Liver (tissue), 9 donors: ENCODE results near the gene HNRNPL. TPM values are rescaled to one million over a fixed set of nuclear protein-coding genes. Genes with fewer than 3 reads are reported as not detected.

Experiments
- DNase-seq: peaks from one replicate; pipeline ENCODE4 v3.0.0-alpha.2; 2017; ENCODE audit warnings: low spot score
- H3K27ac ChIP-seq, 2 donors: one replicate each; pipeline ENCODE4 v1.7.0; 2013; ENCODE audit warnings: inconsistent platforms in 2 of 2, low read length in 2 of 2, control low read depth in 1 of 2, low read depth in 1 of 2, mild to moderate bottlenecking in 1 of 2
- H3K27me3 ChIP-seq, 4 donors: one replicate each; pipeline versions ENCODE4 v1.6.1 to v1.7.0; 2013; ENCODE audit warnings: low read length in 3 of 4, inconsistent platforms in 1 of 4, mild to moderate bottlenecking in 1 of 4, moderate library complexity in 1 of 4; ENCODE audit not compliant: control insufficient read depth in 4 of 4, insufficient read depth in 4 of 4
- H3K36me3 ChIP-seq, 4 donors: one replicate each; pipeline versions ENCODE4 v1.6.1 to v1.7.0; 2013; ENCODE audit warnings: low read length in 3 of 4, mild to moderate bottlenecking in 3 of 4, low read depth in 1 of 4, moderate library complexity in 1 of 4; ENCODE audit not compliant: control insufficient read depth in 4 of 4, insufficient read depth in 3 of 4
- H3K4me1 ChIP-seq, 4 donors: one replicate each; pipeline versions ENCODE4 v1.6.1 to v1.7.0; 2013; ENCODE audit warnings: low read length in 3 of 4, mild to moderate bottlenecking in 3 of 4, moderate library complexity in 1 of 4; ENCODE audit not compliant: control insufficient read depth in 4 of 4, insufficient read depth in 4 of 4
- H3K4me3 ChIP-seq, 3 donors: one replicate each; pipeline versions ENCODE4 v1.6.1 to v1.7.0; 2013; ENCODE audit warnings: low read length in 3 of 3, control low read depth in 1 of 3, low read depth in 1 of 3, mild to moderate bottlenecking in 1 of 3
- H3K9ac ChIP-seq, 2 donors: one replicate each; pipeline ENCODE4 v1.7.0; 2013; ENCODE audit warnings: low read length in 2 of 2, mild to moderate bottlenecking in 2 of 2, moderate library complexity in 2 of 2, control low read depth in 1 of 2, low read depth in 1 of 2
- H3K9me3 ChIP-seq, 4 donors: one replicate each; pipeline versions ENCODE4 v1.6.1 to v1.7.0; 2013; ENCODE audit warnings: low read length in 3 of 4; ENCODE audit not compliant: control insufficient read depth in 4 of 4
- EGR1 ChIP-seq, 2 donors: IDR thresholded peaks; 2 replicates each; pipeline ENCODE4 v1.6.1; 2016 to 2018; ENCODE audit warnings: antibody characterized with exemption in 2 of 2, low read depth in 2 of 2
- FOXA1 ChIP-seq: IDR thresholded peaks from 2 replicates; pipeline ENCODE4 v1.6.1; 2016; ENCODE audit warnings: antibody characterized with exemption
- GABPA ChIP-seq, 2 donors: IDR thresholded peaks in 1 of 2; conservative IDR thresholded peaks in 1 of 2; 2 replicates each; pipeline ENCODE4 v1.6.1; 2016; ENCODE audit warnings: antibody characterized with exemption in 2 of 2, mild to moderate bottlenecking in 1 of 2, moderate library complexity in 1 of 2
- HNF4A ChIP-seq, 2 donors: conservative IDR thresholded peaks; 2 replicates each; pipeline ENCODE4 v1.6.1; 2016; ENCODE audit warnings: antibody characterized with exemption in 2 of 2, mild to moderate bottlenecking in 2 of 2
- HNF4G ChIP-seq: IDR thresholded peaks from 2 replicates; pipeline ENCODE4 v1.6.1; 2016; ENCODE audit warnings: antibody characterized with exemption
- NR2F2 ChIP-seq: IDR thresholded peaks from 2 replicates; pipeline ENCODE4 v1.6.1; 2016; ENCODE audit warnings: antibody characterized with exemption
- RAD21 ChIP-seq, 2 donors: IDR thresholded peaks; 2 replicates each; pipeline ENCODE4 v1.6.1; 2016; ENCODE audit warnings: antibody characterized with exemption in 2 of 2, mild to moderate bottlenecking in 2 of 2
- RXRA ChIP-seq, 2 donors: IDR thresholded peaks; 2 replicates each; pipeline ENCODE4 v1.6.1; 2017 to 2018; ENCODE audit warnings: antibody characterized with exemption in 2 of 2, mild to moderate bottlenecking in 1 of 2
- TAF1 ChIP-seq: conservative IDR thresholded peaks from 2 replicates; pipeline ENCODE4 v1.6.1; 2016; ENCODE audit warnings: antibody characterized with exemption, mild to moderate bottlenecking
- YY1 ChIP-seq: IDR thresholded peaks from 2 replicates; pipeline ENCODE4 v1.6.1; 2016; ENCODE audit warnings: antibody characterized with exemption, mild to moderate bottlenecking
- WGBS: extraction: QIAGEN DNeasy Blood & Tissue Kit; methylation state at CpG from one replicate; pipeline ENCODE4 v1.1.7; 2013; 5-methylcytosine and 5-hydroxymethylcytosine counted together
- polyA plus RNA-seq, 2 donors: library from polyadenylated mRNA; stranded (reverse) in 1 of 2; unstranded in 1 of 2; fragments of 200-250 nt in 1 of 2; fragments of >200 nt in 1 of 2; fragmentation: Nextera tagmentation in 1 of 2; extraction: Ambion mirVana in 1 of 2; gene quantifications; one replicate each; pipeline versions ENCODE4 v1.2.1 to v1.2.3, GENCODE V29; 2013 to 2015
- total RNA-seq, 2 donors: library from RNA; depleted of rRNA; stranded (reverse); fragments of >200 nt; gene quantifications; one replicate each; pipeline ENCODE4 v1.2.3, GENCODE V29; 2014
- TF ChIP-seq, protein P1 (sequence below): IDR thresholded peaks from 2 replicates; pipeline ENCODE4 v1.6.1; 2016; ENCODE audit warnings: antibody characterized with exemption, mild to moderate bottlenecking
- TF ChIP-seq, protein P2 (sequence below): IDR thresholded peaks from 2 replicates; pipeline ENCODE4 v1.6.1; 2016; ENCODE audit warnings: antibody characterized with exemption
- TF ChIP-seq, protein P3 (sequence below): fragments of 150-350 bp; IDR thresholded peaks from 2 replicates; pipeline ENCODE4 v1.5.1; 2017; ENCODE audit warnings: improper control_type of control experiment, low read depth, low read length; ENCODE audit not compliant: missing input control
- donor health status: healthy.
- donor health status: healthy.
- donor health status: healthy.
- donor health status: healthy.
- donor health status: healthy.

The HNRNPL gene
- total and polyA plus RNA-seq, 4 donors = 50.4 to 166 (median 95.6) TPM

DNA sequence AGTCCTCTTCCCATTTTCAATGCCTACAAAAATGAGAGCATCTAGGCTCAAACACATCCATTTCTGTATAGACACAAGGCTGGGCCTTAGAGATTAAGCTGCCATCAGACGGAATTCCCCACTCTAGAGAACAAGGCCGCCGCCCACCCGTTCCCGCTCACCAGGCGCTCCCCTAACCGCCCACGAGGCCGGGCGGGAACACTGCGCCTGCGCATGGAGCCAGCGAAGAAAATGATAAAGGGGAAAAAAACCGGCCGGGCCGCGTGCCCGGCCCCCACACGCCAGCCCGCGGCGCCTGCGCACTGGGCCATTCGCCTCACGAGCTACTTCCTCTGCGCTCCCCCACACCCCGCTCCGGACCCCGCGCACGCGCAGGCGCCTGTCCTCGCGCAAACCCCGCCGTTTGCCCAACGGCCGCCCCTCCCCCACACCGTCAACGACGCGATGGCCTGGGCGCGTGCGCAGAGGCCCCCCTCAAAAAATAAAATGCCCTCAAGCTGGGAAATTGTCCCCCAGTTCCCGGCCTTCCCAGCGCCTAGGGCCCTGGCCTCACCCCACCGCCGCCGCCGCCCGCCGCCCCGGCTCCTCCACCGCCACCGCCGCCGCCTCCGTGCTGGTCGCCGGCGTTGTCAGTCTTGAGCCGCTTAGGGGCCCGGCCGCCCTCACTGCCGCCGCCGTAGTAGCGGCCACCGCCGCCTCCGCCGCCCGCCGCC is 483 bp downstream of the HNRNPL start:
- Histone ChIP-seq H3K9ac (peak overlapping the region; percentile 66 to 96), H3K27me3 (no peaks in the 10 kb centered on the region), H3K4me1 (peaks cover 7 to 51% (median 36%) of the 10 kb centered on the region in 4 donors), H3K4me3 (peak overlapping the region; percentile 44 to 94 (median 89)), H3K27ac (peak overlapping the region; percentile 100), H3K36me3 (peaks cover 15 to 27% (median 24%) of the 10 kb centered on the region in 4 donors), H3K9me3 (no peaks in the 10 kb centered on the region)
- TF ChIP-seq, protein P1, sequence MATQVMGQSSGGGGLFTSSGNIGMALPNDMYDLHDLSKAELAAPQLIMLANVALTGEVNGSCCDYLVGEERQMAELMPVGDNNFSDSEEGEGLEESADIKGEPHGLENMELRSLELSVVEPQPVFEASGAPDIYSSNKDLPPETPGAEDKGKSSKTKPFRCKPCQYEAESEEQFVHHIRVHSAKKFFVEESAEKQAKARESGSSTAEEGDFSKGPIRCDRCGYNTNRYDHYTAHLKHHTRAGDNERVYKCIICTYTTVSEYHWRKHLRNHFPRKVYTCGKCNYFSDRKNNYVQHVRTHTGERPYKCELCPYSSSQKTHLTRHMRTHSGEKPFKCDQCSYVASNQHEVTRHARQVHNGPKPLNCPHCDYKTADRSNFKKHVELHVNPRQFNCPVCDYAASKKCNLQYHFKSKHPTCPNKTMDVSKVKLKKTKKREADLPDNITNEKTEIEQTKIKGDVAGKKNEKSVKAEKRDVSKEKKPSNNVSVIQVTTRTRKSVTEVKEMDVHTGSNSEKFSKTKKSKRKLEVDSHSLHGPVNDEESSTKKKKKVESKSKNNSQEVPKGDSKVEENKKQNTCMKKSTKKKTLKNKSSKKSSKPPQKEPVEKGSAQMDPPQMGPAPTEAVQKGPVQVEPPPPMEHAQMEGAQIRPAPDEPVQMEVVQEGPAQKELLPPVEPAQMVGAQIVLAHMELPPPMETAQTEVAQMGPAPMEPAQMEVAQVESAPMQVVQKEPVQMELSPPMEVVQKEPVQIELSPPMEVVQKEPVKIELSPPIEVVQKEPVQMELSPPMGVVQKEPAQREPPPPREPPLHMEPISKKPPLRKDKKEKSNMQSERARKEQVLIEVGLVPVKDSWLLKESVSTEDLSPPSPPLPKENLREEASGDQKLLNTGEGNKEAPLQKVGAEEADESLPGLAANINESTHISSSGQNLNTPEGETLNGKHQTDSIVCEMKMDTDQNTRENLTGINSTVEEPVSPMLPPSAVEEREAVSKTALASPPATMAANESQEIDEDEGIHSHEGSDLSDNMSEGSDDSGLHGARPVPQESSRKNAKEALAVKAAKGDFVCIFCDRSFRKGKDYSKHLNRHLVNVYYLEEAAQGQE = peak; percentile 5
- TF ChIP-seq TAF1 = no peak
- TF ChIP-seq RAD21 (IDR thresholded peaks at IDR 0.05) = peak in 1 of 2 donors; percentile 22
- no peak for TF ChIP-seq NR2F2
- TF ChIP-seq HNF4A (conservative IDR thresholded peaks at IDR 0.05) = no peak
- peak in 1 of 2 donors; percentile 25 for TF ChIP-seq RXRA (IDR thresholded peaks at IDR 0.05)
- peak in 1 of 2 donors; percentile 20 for TF ChIP-seq EGR1 (IDR thresholded peaks at IDR 0.05; ENCODE audit: low read depth in 2 of 2)
- TF ChIP-seq GABPA (IDR thresholded peaks at IDR 0.05 in 1 of 2, conservative IDR thresholded peaks at IDR 0.05 in 1 of 2) = peak in 1 of 2 donors; percentile 50
- TF ChIP-seq, protein P2, sequence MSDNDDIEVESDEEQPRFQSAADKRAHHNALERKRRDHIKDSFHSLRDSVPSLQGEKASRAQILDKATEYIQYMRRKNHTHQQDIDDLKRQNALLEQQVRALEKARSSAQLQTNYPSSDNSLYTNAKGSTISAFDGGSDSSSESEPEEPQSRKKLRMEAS = peak; percentile 58
- no peak for TF ChIP-seq FOXA1
- TF ChIP-seq, protein P3, sequence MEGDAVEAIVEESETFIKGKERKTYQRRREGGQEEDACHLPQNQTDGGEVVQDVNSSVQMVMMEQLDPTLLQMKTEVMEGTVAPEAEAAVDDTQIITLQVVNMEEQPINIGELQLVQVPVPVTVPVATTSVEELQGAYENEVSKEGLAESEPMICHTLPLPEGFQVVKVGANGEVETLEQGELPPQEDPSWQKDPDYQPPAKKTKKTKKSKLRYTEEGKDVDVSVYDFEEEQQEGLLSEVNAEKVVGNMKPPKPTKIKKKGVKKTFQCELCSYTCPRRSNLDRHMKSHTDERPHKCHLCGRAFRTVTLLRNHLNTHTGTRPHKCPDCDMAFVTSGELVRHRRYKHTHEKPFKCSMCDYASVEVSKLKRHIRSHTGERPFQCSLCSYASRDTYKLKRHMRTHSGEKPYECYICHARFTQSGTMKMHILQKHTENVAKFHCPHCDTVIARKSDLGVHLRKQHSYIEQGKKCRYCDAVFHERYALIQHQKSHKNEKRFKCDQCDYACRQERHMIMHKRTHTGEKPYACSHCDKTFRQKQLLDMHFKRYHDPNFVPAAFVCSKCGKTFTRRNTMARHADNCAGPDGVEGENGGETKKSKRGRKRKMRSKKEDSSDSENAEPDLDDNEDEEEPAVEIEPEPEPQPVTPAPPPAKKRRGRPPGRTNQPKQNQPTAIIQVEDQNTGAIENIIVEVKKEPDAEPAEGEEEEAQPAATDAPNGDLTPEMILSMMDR = no peak
- peak; percentile 40 for TF ChIP-seq YY1
- WGBS = under 1% methylated on average over 76 of the region's 76 CpGs
- DNase-seq = peak; percentile 95

DNA sequence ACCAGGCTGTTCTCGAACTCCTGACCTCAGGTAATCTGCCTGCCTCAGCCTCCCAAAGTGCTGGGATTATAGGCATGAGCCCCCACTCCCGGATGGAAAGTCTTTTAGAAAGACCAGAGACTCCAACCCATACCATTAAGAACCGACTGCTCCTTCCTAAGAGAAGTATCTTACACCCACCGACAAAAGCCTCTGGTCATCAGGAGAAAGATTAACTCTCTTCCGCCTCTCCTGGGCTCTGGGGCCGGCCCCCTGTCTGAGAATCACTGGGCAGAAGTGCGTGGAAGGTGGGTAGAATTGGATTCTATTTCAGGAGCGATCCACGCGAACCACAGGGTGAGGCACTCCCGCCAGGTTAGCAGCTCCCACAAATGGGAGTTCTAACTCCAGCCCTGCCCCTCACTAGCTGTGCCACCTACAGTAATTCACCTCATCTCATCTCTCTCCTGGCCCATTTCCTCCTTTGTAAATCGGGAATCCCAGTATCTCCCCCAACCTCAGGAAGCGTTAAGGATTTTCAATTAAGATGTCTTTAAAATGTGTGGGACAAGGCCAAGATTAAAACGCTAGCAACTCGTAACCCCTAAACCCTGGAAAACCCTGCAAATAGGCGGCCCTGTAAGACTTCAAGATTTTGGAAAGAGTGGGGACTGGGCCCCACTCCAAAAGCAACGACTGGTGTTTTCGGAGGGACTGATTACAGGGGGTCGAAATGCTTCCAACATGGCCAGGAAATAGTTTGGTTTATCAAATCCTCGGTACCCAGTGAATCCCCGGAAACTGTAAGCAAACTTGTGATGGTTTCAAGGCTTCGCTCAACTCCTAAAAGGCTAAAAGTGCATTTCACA is 1.3 kb downstream of the HNRNPL start:
- Histone ChIP-seq H3K36me3 (peaks cover 19 to 35% (median 31%) of the 10 kb centered on the region in 4 donors), H3K4me1 (peaks cover 10 to 59% (median 44%) of the 10 kb centered on the region in 4 donors)
- DNase-seq = no peak

More for the DNA sequence above, 1.3 kb downstream of the HNRNPL start:
- TF ChIP-seq TAF1 (peak; percentile 13), HNF4G (no peak)
- WGBS = 15% methylated on average over 22 of the region's 22 CpGs
- H3K27me3 ChIP-seq = no peaks in the 10 kb centered on the region
- peak overlapping the region; percentile 100 for H3K27ac ChIP-seq
- H3K9ac ChIP-seq = peak overlapping the region; percentile 27 to 96
- H3K9me3 ChIP-seq = no peaks in the 10 kb centered on the region
- H3K4me3 ChIP-seq = peak overlapping the region; percentile 44 to 94 (median 89)
